ENCODE data around the gene MAGI1.

- TF ChIP-seq CTCF (IDR thresholded peaks at IDR 0.05 in 8 of 11, conservative IDR thresholded peaks at IDR 0.05 in 3 of 11) (no peak), POLR2AphosphoS5 (IDR thresholded peaks at IDR 0.05) (no peak)
These were observed 280.3 kb downstream of the MAGI1 start for GRCh38 chr3:65758438-65758837.
